Measurements from ENCODE around the gene HOXA5. TPM values are rescaled to one million over a fixed set of nuclear protein-coding genes. Genes with fewer than 3 reads are reported as not detected.

HOXA5 gene
- total and polyA plus RNA-seq, 2 donors (not counting 3 experiments of a cell fraction or from before 2014, with no cell fraction given): 18.6 to 18.8 TPM

- H3K27me3 ChIP-seq (ENCODE audit: control insufficient read depth in 2 of 2, insufficient read depth in 2 of 2, low read length in 2 of 2): no peaks in the 10 kb centered on the region
- no peak overlapping the region for H3K27ac ChIP-seq (ENCODE audit: insufficient read depth, low read depth, low read length)
- POLR2A ChIA-PET: interaction anchor here (0.7 to 1.3 kb wide), 2 partner anchors 268 to 443 kb away, joined by 3 to 4 read pairs; partner anchors contain the start of gene SKAP2
- TF ChIP-seq POLR2A (IDR thresholded peaks at IDR 0.05; ENCODE audit: low read depth, low read length) (no peak), GATA2 (IDR thresholded peaks at IDR 0.05; ENCODE audit: insufficient read depth, insufficient read length, low read depth, low read length) (no peak), POLR2AphosphoS5 (IDR thresholded peaks at IDR 0.05; ENCODE audit: insufficient read depth, low read depth, low read length) (no peak), MYC (IDR thresholded peaks at IDR 0.05; ENCODE audit: low read depth, low read length) (no peak), JUN (IDR thresholded peaks at IDR 0.05; ENCODE audit: borderline replicate concordance, insufficient read depth, insufficient read length, low read depth) (no peak), FOS (IDR thresholded peaks at IDR 0.05; ENCODE audit: borderline replicate concordance, insufficient read depth, low read length) (no peak)
- TF ChIP-seq, protein P1, sequence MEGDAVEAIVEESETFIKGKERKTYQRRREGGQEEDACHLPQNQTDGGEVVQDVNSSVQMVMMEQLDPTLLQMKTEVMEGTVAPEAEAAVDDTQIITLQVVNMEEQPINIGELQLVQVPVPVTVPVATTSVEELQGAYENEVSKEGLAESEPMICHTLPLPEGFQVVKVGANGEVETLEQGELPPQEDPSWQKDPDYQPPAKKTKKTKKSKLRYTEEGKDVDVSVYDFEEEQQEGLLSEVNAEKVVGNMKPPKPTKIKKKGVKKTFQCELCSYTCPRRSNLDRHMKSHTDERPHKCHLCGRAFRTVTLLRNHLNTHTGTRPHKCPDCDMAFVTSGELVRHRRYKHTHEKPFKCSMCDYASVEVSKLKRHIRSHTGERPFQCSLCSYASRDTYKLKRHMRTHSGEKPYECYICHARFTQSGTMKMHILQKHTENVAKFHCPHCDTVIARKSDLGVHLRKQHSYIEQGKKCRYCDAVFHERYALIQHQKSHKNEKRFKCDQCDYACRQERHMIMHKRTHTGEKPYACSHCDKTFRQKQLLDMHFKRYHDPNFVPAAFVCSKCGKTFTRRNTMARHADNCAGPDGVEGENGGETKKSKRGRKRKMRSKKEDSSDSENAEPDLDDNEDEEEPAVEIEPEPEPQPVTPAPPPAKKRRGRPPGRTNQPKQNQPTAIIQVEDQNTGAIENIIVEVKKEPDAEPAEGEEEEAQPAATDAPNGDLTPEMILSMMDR (IDR thresholded peaks at IDR 0.05; ENCODE audit: extremely low read depth in 1 of 2, insufficient read depth in 1 of 2, low read depth in 1 of 2, low read length in 2 of 2): no peak
- TF ChIP-seq, protein P2, sequence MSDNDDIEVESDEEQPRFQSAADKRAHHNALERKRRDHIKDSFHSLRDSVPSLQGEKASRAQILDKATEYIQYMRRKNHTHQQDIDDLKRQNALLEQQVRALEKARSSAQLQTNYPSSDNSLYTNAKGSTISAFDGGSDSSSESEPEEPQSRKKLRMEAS (IDR thresholded peaks at IDR 0.05; ENCODE audit: insufficient read depth, insufficient read length): no peak
- dilution Hi-C loops (cut with MboI; ENCODE audit: extremely low pct_ligation_motif_present, low sequenced_read_pairs) (no loop called here), intact Hi-C loops (cut with micrococcal nuclease) (no loop called here)
- H3K9ac ChIP-seq (replicated peaks; ENCODE audit: extremely low read depth, insufficient read depth, low read length): no peak overlapping the region
- peaks cover 70% of the 10 kb centered on the region for H3K4me1 ChIP-seq (ENCODE audit: control insufficient read depth, extremely low read depth, insufficient read depth, low read length)
- no peaks in the 10 kb centered on the region for H4K20me1 ChIP-seq (replicated peaks; ENCODE audit: control insufficient read depth, extremely low read depth, insufficient read depth, low read length)
- peaks cover 74% of the 10 kb centered on the region for H3K79me2 ChIP-seq (ENCODE audit: control insufficient read depth, insufficient read depth, low read length)
- H2AFZ ChIP-seq (ENCODE audit: low read depth, low read length): no peak overlapping the region
- no TSS peak for BruUV-seq (replicated peaks)
- no peak overlapping the region for H3K4me3 ChIP-seq (replicated peaks in 1 of 3; ENCODE audit: insufficient read depth in 1 of 3, low read depth in 1 of 3, low read length in 3 of 3)
- FAIRE-seq (no peak), DNase-seq (ENCODE audit: low read depth, low spot score) (peak; percentile 5)
- no peaks in the 10 kb centered on the region for H3K9me3 ChIP-seq (replicated peaks; ENCODE audit: control insufficient read depth, insufficient read depth, low read length)
- peaks cover 0 to 11% of the 10 kb centered on the region in 2 experiments for H3K36me3 ChIP-seq (ENCODE audit: control insufficient read depth in 2 of 2, extremely low read depth in 1 of 2, insufficient read depth in 2 of 2, low read length in 2 of 2)
- CTCF ChIA-PET: interaction anchor here (1.6 to 2.7 kb wide), 11 partner anchors 9 to 450 kb away, joined by 3 to 16 read pairs (median 8); no protein-coding TSS in a partner anchor
- H3K4me2 ChIP-seq (ENCODE audit: insufficient read depth, low read length): no peak overlapping the region
- no peaks in the 10 kb centered on the region for H3K9me1 ChIP-seq (replicated peaks; ENCODE audit: control insufficient read depth, extremely low read depth, insufficient read depth, low read length)
Measured at GRCh38 chr7:27132214-27132613, 11.3 kb downstream of the HOXA5 start.
